Measurements from ENCODE around the gene ADIPOR2.

DNA sequence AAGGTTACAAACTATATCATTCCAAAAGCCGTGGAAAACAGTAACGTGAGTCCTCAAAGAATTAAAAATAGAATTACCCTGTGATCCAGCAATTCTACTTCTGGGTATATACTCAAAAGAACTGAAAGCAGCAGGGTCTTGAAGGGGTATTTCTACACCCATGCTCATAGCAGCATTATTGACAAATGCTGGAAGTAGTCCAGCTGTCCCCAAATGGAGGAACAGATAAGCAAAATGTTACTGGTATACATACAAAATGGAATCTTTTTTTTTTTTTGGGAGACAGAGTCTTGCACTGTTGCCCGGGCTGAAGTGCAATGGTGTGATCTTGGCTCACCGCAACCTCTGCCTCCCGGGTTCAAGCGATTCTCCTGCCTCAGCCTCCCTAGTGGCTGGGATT lies 32.9 kb downstream of the ADIPOR2 start:
- TF ChIP-seq, protein P1, sequence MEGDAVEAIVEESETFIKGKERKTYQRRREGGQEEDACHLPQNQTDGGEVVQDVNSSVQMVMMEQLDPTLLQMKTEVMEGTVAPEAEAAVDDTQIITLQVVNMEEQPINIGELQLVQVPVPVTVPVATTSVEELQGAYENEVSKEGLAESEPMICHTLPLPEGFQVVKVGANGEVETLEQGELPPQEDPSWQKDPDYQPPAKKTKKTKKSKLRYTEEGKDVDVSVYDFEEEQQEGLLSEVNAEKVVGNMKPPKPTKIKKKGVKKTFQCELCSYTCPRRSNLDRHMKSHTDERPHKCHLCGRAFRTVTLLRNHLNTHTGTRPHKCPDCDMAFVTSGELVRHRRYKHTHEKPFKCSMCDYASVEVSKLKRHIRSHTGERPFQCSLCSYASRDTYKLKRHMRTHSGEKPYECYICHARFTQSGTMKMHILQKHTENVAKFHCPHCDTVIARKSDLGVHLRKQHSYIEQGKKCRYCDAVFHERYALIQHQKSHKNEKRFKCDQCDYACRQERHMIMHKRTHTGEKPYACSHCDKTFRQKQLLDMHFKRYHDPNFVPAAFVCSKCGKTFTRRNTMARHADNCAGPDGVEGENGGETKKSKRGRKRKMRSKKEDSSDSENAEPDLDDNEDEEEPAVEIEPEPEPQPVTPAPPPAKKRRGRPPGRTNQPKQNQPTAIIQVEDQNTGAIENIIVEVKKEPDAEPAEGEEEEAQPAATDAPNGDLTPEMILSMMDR (IDR thresholded peaks at IDR 0.05), result no peak
- no peak for TF ChIP-seq POLR2A (IDR thresholded peaks at IDR 0.05)

Data from testis (tissue), 2 donors.